Heart left ventricle (tissue), 16 donors: ENCODE data around the gene HNRNPA2B1. TPM values are rescaled to one million over a fixed set of nuclear protein-coding genes. Genes with fewer than 3 reads are reported as not detected.

ENCODE experiments used
- ATAC-seq, 4 donors: fragments of 200-7000 bp; cut with Tn5 transposase; one replicate each; pipeline ENCODE4 v1.9.1; 2020 to 2022; ENCODE audit warnings: moderate library complexity in 4 of 4, mild to moderate bottlenecking in 3 of 4, moderate number of reproducible peaks in 1 of 4
- DNase-seq, 5 donors: peaks; one replicate each; pipeline ENCODE4 v3.0.0-alpha.2; 2020
- H3K27ac ChIP-seq, 12 donors: fragments of 200-600 bp; sonication (generic) in 4 of 12; one replicate each; pipeline versions ENCODE4 v1.5.0 to v1.8.0; 2016 to 2022; ENCODE audit warnings: mild to moderate bottlenecking in 2 of 12
- H3K27me3 ChIP-seq, 9 donors: fragments of 200-600 bp; sonication (generic) in 2 of 9; one replicate each; pipeline versions ENCODE4 v1.5.1 to v1.8.0; 2016 to 2022; ENCODE audit warnings: mild to moderate bottlenecking in 3 of 9
- H3K36me3 ChIP-seq, 9 donors: fragments of 200-600 bp; sonication (generic) in 2 of 9; one replicate each; pipeline versions ENCODE4 v1.5.0 to v1.8.0; 2018 to 2022; ENCODE audit warnings: mild to moderate bottlenecking in 2 of 9
- H3K4me1 ChIP-seq, 12 donors: fragments of 200-600 bp; sonication (generic) in 4 of 12; one replicate each; pipeline versions ENCODE4 v1.5.0 to v1.8.0; 2016 to 2022; ENCODE audit warnings: mild to moderate bottlenecking in 3 of 12
- H3K4me3 ChIP-seq, 12 donors: fragments of 200-600 bp; sonication (generic) in 4 of 12; one replicate each; pipeline versions ENCODE4 v1.5.0 to v1.8.0; 2017 to 2022; ENCODE audit warnings: mild to moderate bottlenecking in 9 of 12, moderate library complexity in 4 of 12
- H3K9me3 ChIP-seq, 12 donors: fragments of 200-600 bp; sonication (generic) in 4 of 12; one replicate each; pipeline versions ENCODE4 v1.5.0 to v1.8.0; 2016 to 2022; ENCODE audit warnings: mild to moderate bottlenecking in 1 of 12
- CTCF ChIP-seq, 12 donors: fragments of 200-600 bp; sonication (generic) in 4 of 12; IDR thresholded peaks; one replicate each; pipeline versions ENCODE4 v1.5.0 to v1.8.0; 2018 to 2022; ENCODE audit warnings: antibody characterized with exemption in 12 of 12, mild to moderate bottlenecking in 5 of 12
- POLR2A ChIP-seq, 2 donors: fragments of 450-650 bp; IDR thresholded peaks; one replicate each; pipeline ENCODE4 v1.6.1; 2017; ENCODE audit warnings: antibody characterized with exemption in 2 of 2, mild to moderate bottlenecking in 2 of 2, moderate library complexity in 2 of 2
- whole genome bisulfite sequencing, 4 donors: extraction: QIAGEN DNeasy Blood & Tissue Kit in 2 of 4; methylation state at CpG; one replicate each; pipeline versions ENCODE4 v1.1.5 to v1.1.7; 2013 to 2018; 5-methylcytosine and 5-hydroxymethylcytosine counted together
- intact Hi-C, 10 donors: fragments of 100-400 bp; cut with DNase I; formaldehyde crosslinking; loops; one replicate each; pipeline versions ENCODE4 v1.11.1 to v1.14.2; 2022
- polyA plus RNA-seq, 2 donors: library from polyadenylated mRNA; stranded (reverse); fragments of 200-250 nt; gene quantifications; one replicate each; pipeline ENCODE4 v1.2.3, GENCODE V29; 2013
- total RNA-seq, 9 donors: library from RNA; depleted of rRNA in 2 of 9; stranded (reverse); fragments of >200 nt in 2 of 9; fragmentation: NEBNext Ultra II Directional in 3 of 9; extraction: Animal tissue kit (Norgen Biotek cat#: 25700) in 3 of 9; gene quantifications; one replicate each; pipeline versions ENCODE4 v1.1.0 to v1.2.4, GENCODE V29; 2016 to 2023
- donor health status: ischemic (EF 13 %, LVEDD 7.1; RV severe dilation, severe dysfunction).
- donor health status: healthy with polysubstance abuse.
- donor health status: DM: no; HTN: yes; CAD: no.
- donor health status: DM: no; HTN: no; CAD: no.
- donor health status: ischemic (EF 25% LVEDD 6.9; RV normal size, moderate dysfunction).
- donor health status: ischemic (EF 25% LVEDD 5.7; RV mildly dilated, moderate dysfunction).
- donor health status: healthy.
- donor health status: DM: yes; HTN: yes; CAD: no.
- donor health status: ischemic (EF 35%, LVEDD 5.7; RV mildly dilated, moderate dysfunction).
- donor health status: nonischemic (EF 11% LVEDD 7.7; RV severe dilation, severe dysfunction).
- donor health status: DM: yes; HTN: yes; CAD: no.
- donor health status: PGD.
- donor health status: ischemic (EF 29% LVEDD 5.4; RV normal size, mild dysfunction).
- donor health status: nonischemic (EF 23%, LVEDD 6.1; RV moderate dilation, normal function).

Gene HNRNPA2B1
- total and polyA plus RNA-seq, 11 donors = 142 to 732 (median 378) TPM

DNA sequence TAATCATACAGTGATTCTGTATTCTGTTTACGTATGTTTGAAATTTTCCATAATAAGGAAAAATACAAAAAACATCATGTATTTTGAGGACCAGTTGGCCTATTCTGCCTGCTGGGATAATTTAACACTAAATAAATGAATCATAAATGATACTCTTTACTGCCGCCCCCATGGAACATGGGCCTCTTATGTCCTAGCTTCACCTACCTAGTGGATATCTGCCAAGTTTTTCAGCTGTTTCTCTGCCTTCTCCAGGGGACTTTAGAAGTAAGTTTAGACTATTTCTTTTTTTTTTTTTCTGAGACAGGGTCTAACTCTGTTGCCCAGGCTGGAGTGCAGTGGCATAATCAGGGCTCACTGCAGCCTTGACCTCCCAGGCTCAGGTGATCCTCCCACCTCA is 38.1 kb downstream of the HNRNPA2B1 start:
- intact Hi-C loops = no loop called here
- TF ChIP-seq POLR2A (IDR thresholded peaks at IDR 0.05) (no peak), CTCF (IDR thresholded peaks at IDR 0.05) (no peak)
- H3K4me3 ChIP-seq = no peak overlapping the region
- no peaks in the 10 kb centered on the region for H3K36me3 ChIP-seq
- ATAC-seq = no peak
- 87 to 90% (median 88%) methylated on average over 2 of the region's 2 CpGs for WGBS, 4 donors
- no peaks in the 10 kb centered on the region for H3K27me3 ChIP-seq
- H3K27ac ChIP-seq = no peak overlapping the region
- peaks cover 0 to 9% (median 0%) of the 10 kb centered on the region in 12 donors for H3K4me1 ChIP-seq
- H3K9me3 ChIP-seq = peaks cover 0 to 10% (median 0%) of the 10 kb centered on the region in 12 donors
- DNase-seq = no peak

- Histone ChIP-seq H3K4me3 (no peak overlapping the region), H3K27ac (no peak overlapping the region), H3K36me3 (no peaks in the 10 kb centered on the region), H3K9me3 (peaks cover 0 to 10% (median 0%) of the 10 kb centered on the region in 12 donors), H3K4me1 (peaks cover 0 to 14% (median 0%) of the 10 kb centered on the region in 12 donors), H3K27me3 (no peaks in the 10 kb centered on the region)
- intact Hi-C loops = no loop called here
- WGBS, 4 donors = 93 to 100% (median 95%) methylated on average over 2 of the region's 2 CpGs
- ATAC-seq = no peak
- TF ChIP-seq CTCF (IDR thresholded peaks at IDR 0.05) (no peak), POLR2A (IDR thresholded peaks at IDR 0.05) (no peak)
- no peak for DNase-seq
Measured at GRCh38 chr7:26160896-26161295, 39.6 kb downstream of the HNRNPA2B1 start.

DNA sequence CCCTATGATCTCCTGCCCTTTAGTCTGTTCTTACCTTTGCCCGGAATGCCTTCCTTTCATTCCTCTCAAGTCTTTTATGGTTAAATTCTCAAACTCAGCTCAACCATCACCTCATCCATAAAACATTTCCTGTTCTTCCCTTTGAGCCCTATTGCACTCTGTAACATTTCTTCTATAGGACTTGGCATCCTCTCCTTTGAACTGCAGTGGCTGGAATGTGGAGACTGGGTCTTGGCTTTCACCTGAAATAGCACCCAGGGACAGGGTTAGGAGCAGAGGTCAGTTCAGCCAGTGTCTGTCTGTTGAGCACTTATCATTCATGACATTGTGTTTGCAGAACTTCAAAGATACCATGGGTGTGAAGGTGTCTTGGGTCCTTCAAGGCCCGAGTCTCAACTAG is 41.3 kb downstream of the HNRNPA2B1 start:
- Histone ChIP-seq H3K9me3 (peaks cover 0 to 6% (median 0%) of the 10 kb centered on the region in 12 donors), H3K27ac (no peak overlapping the region), H3K4me1 (peaks cover 0 to 30% (median 0%) of the 10 kb centered on the region in 12 donors), H3K27me3 (peaks cover 0 to 6% (median 0%) of the 10 kb centered on the region in 9 donors), H3K4me3 (no peak overlapping the region), H3K36me3 (no peaks in the 10 kb centered on the region)
- ATAC-seq (no peak), DNase-seq (no peak)
- intact Hi-C loops = loop anchor here in 1 of 10 donors (5.0 kb wide), 1 partner anchor 38 kb away; no protein-coding TSS in a partner anchor
- TF ChIP-seq POLR2A (IDR thresholded peaks at IDR 0.05) = no peak
- no peak for TF ChIP-seq CTCF (IDR thresholded peaks at IDR 0.05)
- 51 to 66% (median 64%) methylated on average over 2 of the region's 2 CpGs for WGBS, 4 donors

DNA sequence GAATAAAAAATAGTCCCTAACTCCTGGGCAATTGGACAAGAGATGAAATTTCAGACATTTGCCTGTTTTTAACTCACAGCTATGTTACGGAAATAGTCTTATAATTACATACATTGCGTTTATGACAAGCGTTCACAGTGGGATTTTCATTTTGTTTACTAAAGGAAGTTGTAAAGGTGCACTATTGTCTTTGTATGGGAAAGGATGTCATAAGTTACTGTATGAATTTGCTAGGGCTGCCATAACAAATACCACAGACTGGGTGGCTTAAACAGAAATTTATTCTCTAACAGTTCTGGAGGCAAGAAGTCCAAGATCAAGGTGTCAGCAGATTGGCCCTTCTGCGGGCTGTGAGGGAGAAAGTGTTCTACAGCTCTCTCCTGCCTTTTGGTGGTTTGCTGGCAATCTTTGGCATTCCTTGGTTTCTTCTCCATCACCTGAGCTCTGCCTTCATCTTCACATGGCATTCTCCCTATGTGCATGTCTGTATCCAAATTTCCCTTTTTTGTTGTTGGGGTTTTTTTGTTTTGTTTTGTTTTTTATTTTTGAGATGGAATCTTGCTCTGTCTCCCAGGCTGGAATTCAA is 42.9 kb downstream of the HNRNPA2B1 start:
- no peak overlapping the region for H3K4me3 ChIP-seq
- peaks cover 0 to 45% (median 0%) of the 10 kb centered on the region in 12 donors for H3K4me1 ChIP-seq
- H3K9me3 ChIP-seq = no peaks in the 10 kb centered on the region
- ATAC-seq (no peak), DNase-seq (no peak)
- intact Hi-C loops = loop anchor here in 1 of 10 donors (5.0 kb wide), 1 partner anchor 40 kb away; no protein-coding TSS in a partner anchor
- H3K36me3 ChIP-seq = no peaks in the 10 kb centered on the region
- 79 to 84% (median 82%) methylated on average over 4 of the region's 4 CpGs for WGBS, 4 donors
- peaks cover 0 to 20% (median 9%) of the 10 kb centered on the region in 9 donors for H3K27me3 ChIP-seq
- H3K27ac ChIP-seq = no peak overlapping the region
- TF ChIP-seq POLR2A (IDR thresholded peaks at IDR 0.05) (no peak), CTCF (IDR thresholded peaks at IDR 0.05) (no peak)
